Endodermal cell (in vitro differentiated cells): ENCODE data around the gene TUBGCP6. TPM values are rescaled to one million over a fixed set of nuclear protein-coding genes. Genes with fewer than 3 reads are reported as not detected.

Experiments used
- DNase-seq: peaks from one replicate; pipeline ENCODE4 v3.0.0-alpha.2; 2017
- H3K27ac ChIP-seq: 2 replicates; pipeline ENCODE4 v1.5.1; 2013; ENCODE audit warnings: mild to moderate bottlenecking, low read depth, low read length, moderate library complexity
- H3K27me3 ChIP-seq: 2 replicates; pipeline ENCODE4 v1.6.1; 2013; ENCODE audit warnings: mild to moderate bottlenecking, low read length, moderate library complexity; ENCODE audit not compliant: insufficient read depth, control insufficient read depth, poor library complexity, severe bottlenecking
- H3K36me3 ChIP-seq: 2 replicates; pipeline ENCODE4 v1.7.0; 2013; ENCODE audit warnings: mild to moderate bottlenecking, low read length, moderate library complexity; ENCODE audit not compliant: control insufficient read depth, insufficient read depth
- H3K4me1 ChIP-seq: one replicate; pipeline ENCODE4 v1.7.0; 2013; ENCODE audit warnings: low read length; ENCODE audit not compliant: control insufficient read depth, insufficient read depth
- H3K4me3 ChIP-seq: 2 replicates; pipeline ENCODE4 v1.5.1; 2013; ENCODE audit warnings: mild to moderate bottlenecking, low read length, moderate library complexity
- H3K9ac ChIP-seq: 2 replicates; pipeline ENCODE4 v1.6.1; 2013; ENCODE audit warnings: mild to moderate bottlenecking, low read length, moderate library complexity; ENCODE audit not compliant: poor library complexity, severe bottlenecking; ENCODE audit errors: extremely low read depth
- H3K9me3 ChIP-seq: 2 replicates; pipeline ENCODE4 v1.6.1; 2013; ENCODE audit warnings: mild to moderate bottlenecking, low read length, moderate library complexity; ENCODE audit not compliant: control insufficient read depth
- H3K27ac Mint-ChIP-seq: 2 replicates; pipeline ENCODE4 v1.8.0; 2020; ENCODE audit warnings: mixed read lengths
- H3K27me3 Mint-ChIP-seq: 2 replicates; pipeline ENCODE4 v1.8.0; 2021; ENCODE audit warnings: mild to moderate bottlenecking, mixed read lengths; ENCODE audit not compliant: insufficient read depth
- H3K36me3 Mint-ChIP-seq: 2 replicates; pipeline ENCODE4 v1.8.0; 2020; ENCODE audit warnings: low read depth, mixed read lengths
- H3K4me1 Mint-ChIP-seq: 2 replicates; pipeline ENCODE4 v1.8.0; 2020; ENCODE audit warnings: mixed read lengths
- H3K4me3 Mint-ChIP-seq: 2 replicates; pipeline ENCODE4 v1.8.0; 2020; ENCODE audit warnings: mild to moderate bottlenecking, moderate library complexity, mixed read lengths
- H3K9me3 Mint-ChIP-seq: 2 replicates; pipeline ENCODE4 v1.8.0; 2020; ENCODE audit warnings: mild to moderate bottlenecking, mixed read lengths
- WGBS, 2 experiments: methylation state at CpG; one replicate each; pipeline versions ENCODE4 v1.1.5 to v1.1.7; 2013; ENCODE audit warnings: missing lambda C conversion rate in 2 of 2, mixed read lengths in 1 of 2; ENCODE audit not compliant: insufficient coverage in 1 of 2, insufficient read length in 1 of 2; 5-methylcytosine and 5-hydroxymethylcytosine counted together
- total RNA-seq, 2 donors: library from RNA; stranded (reverse); fragmentation: NEBNext Ultra II Directional in 1 of 2; extraction: Animal tissue kit (Norgen Biotek cat#: 25700) in 1 of 2; gene quantifications; 2 replicates in 1 of 2; 3 replicates in 1 of 2; pipeline ENCODE4 v1.2.1, GENCODE V29; 2021
- TF ChIP-seq, protein P1 (sequence below): fragments of 200-600 bp; sonication (generic); conservative IDR thresholded peaks from 2 replicates; pipeline ENCODE4 v1.5.0; 2021; ENCODE audit warnings: antibody characterized with exemption, mild to moderate bottlenecking

The TUBGCP6 gene
- total RNA-seq, 2 donors from 2014 or later = 43.7 to 46.0 TPM

GRCh38 chr22:50285568-50286229, 40.9 kb upstream of the TUBGCP6 start:
- Histone ChIP-seq H3K9me3 (no peaks in the 10 kb centered on the region), H3K36me3 (peaks cover 20% of the 10 kb centered on the region), H3K4me1 (no peaks in the 10 kb centered on the region), H3K9ac (no peak overlapping the region), H3K4me3 (no peak overlapping the region), H3K27ac (no peak overlapping the region), H3K27me3 (no peaks in the 10 kb centered on the region)
- no peak overlapping the region for H3K27ac Mint-ChIP-seq
- 95 to 100% methylated on average over 18 to 28 of the region's 34 CpGs for WGBS, 2 experiments
- H3K9me3 Mint-ChIP-seq = no peaks in the 10 kb centered on the region
- peaks cover 32% of the 10 kb centered on the region for H3K36me3 Mint-ChIP-seq
- no peaks in the 10 kb centered on the region for H3K27me3 Mint-ChIP-seq
- DNase-seq = no peak
- TF ChIP-seq, protein P1, sequence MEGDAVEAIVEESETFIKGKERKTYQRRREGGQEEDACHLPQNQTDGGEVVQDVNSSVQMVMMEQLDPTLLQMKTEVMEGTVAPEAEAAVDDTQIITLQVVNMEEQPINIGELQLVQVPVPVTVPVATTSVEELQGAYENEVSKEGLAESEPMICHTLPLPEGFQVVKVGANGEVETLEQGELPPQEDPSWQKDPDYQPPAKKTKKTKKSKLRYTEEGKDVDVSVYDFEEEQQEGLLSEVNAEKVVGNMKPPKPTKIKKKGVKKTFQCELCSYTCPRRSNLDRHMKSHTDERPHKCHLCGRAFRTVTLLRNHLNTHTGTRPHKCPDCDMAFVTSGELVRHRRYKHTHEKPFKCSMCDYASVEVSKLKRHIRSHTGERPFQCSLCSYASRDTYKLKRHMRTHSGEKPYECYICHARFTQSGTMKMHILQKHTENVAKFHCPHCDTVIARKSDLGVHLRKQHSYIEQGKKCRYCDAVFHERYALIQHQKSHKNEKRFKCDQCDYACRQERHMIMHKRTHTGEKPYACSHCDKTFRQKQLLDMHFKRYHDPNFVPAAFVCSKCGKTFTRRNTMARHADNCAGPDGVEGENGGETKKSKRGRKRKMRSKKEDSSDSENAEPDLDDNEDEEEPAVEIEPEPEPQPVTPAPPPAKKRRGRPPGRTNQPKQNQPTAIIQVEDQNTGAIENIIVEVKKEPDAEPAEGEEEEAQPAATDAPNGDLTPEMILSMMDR = no peak
- H3K4me1 Mint-ChIP-seq = no peaks in the 10 kb centered on the region
- no peak overlapping the region for H3K4me3 Mint-ChIP-seq

- Histone ChIP-seq H3K4me3 (no peak overlapping the region), H3K27me3 (no peaks in the 10 kb centered on the region), H3K9me3 (no peaks in the 10 kb centered on the region), H3K4me1 (no peaks in the 10 kb centered on the region), H3K9ac (no peak overlapping the region), H3K36me3 (peaks cover 24% of the 10 kb centered on the region), H3K27ac (no peak overlapping the region)
- no peaks in the 10 kb centered on the region for H3K9me3 Mint-ChIP-seq
- peaks cover 32% of the 10 kb centered on the region for H3K36me3 Mint-ChIP-seq
- H3K27me3 Mint-ChIP-seq = no peaks in the 10 kb centered on the region
- 87 to 94% methylated on average over 3 to 13 of the region's 13 CpGs for WGBS, 2 experiments
- TF ChIP-seq, protein P1 = no peak
- no peaks in the 10 kb centered on the region for H3K4me1 Mint-ChIP-seq
- no peak overlapping the region for H3K4me3 Mint-ChIP-seq
- no peak for DNase-seq
- no peak overlapping the region for H3K27ac Mint-ChIP-seq
Measured at GRCh38 chr22:50284479-50284878, 39.7 kb upstream of the TUBGCP6 start.

DNA sequence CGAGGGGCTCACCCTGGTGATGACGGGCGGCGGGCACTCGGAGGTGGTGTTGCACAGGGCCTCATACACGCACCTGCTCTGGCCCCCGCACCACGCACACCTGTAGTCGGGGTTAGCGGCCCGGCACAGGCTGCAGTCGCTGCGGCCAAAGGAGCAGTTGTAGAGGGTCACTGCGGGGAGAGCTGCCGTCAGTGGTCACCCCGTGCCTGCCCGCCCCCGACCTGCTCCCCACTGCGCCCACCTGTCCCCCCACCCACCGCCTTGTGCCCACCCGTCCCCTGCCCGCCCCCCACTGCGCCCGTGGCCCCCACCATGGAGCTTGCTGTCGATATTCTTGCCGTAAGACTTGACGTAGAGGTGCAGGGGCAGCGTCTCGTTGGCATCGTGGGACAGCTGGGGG, 39.0 kb upstream of the TUBGCP6 start:
- DNase-seq = no peak
- no peaks in the 10 kb centered on the region for H3K27me3 Mint-ChIP-seq

More for the DNA sequence above, 39.0 kb upstream of the TUBGCP6 start:
- Histone ChIP-seq H3K27ac (no peak overlapping the region), H3K9ac (no peak overlapping the region), H3K36me3 (peaks cover 18% of the 10 kb centered on the region), H3K27me3 (no peaks in the 10 kb centered on the region), H3K4me1 (no peaks in the 10 kb centered on the region), H3K4me3 (no peak overlapping the region), H3K9me3 (no peaks in the 10 kb centered on the region)
- 96 to 100% methylated on average over 20 to 29 of the region's 30 CpGs for WGBS, 2 experiments
- H3K4me3 Mint-ChIP-seq = no peak overlapping the region
- H3K9me3 Mint-ChIP-seq = no peaks in the 10 kb centered on the region
- peaks cover 30% of the 10 kb centered on the region for H3K36me3 Mint-ChIP-seq
- TF ChIP-seq, protein P1 = no peak
- no peak overlapping the region for H3K27ac Mint-ChIP-seq
- no peaks in the 10 kb centered on the region for H3K4me1 Mint-ChIP-seq
